HG02588 (cell line): ENCODE results near the gene SYT7.
A peak's percentile ranks its signal among the peaks of the same experiment; 100 is the strongest.
"Not testable (repeated sequence)": the region's sequence is repeated elsewhere in the genome, so short reads cannot be mapped to it uniquely, and the experiment has no call there.

Experiments used
- ATAC-seq: cut with Tn5 transposase; IDR thresholded peaks from one replicate; pipeline ENCODE4 v1.9.1; 2021; ENCODE audit warnings: mild to moderate bottlenecking, moderate library complexity; ENCODE audit not compliant: unreplicated experiment

The SYT7 gene

GRCh38 chr11:61581030-61581928, at the start of gene SYT7:
Gene SYT7 (minus strand): TSS chr11:61581076. CDS start chr11:61580820, 256 bp downstream.
- peak; percentile 74 for ATAC-seq

GRCh38 chr11:61630089-61630488, 49.2 kb upstream of the SYT7 start:
- ATAC-seq = no peak

GRCh38 chr11:61629082-61629833, 48.4 kb upstream of the SYT7 start:
- no peak for ATAC-seq

GRCh38 chr11:61628662-61628970, 47.7 kb upstream of the SYT7 start:
- ATAC-seq = no peak

GRCh38 chr11:61627850-61628661, 47.2 kb upstream of the SYT7 start:
- ATAC-seq = no peak

GRCh38 chr11:61626580-61627380, 45.9 kb upstream of the SYT7 start:
- no peak for ATAC-seq

GRCh38 chr11:61625525-61625924, 44.6 kb upstream of the SYT7 start:
- no peak for ATAC-seq

- no peak for ATAC-seq
These were observed 41.2 kb upstream of the SYT7 start for GRCh38 chr11:61621917-61622585.

- no peak for ATAC-seq
These were observed 38.8 kb upstream of the SYT7 start for GRCh38 chr11:61619471-61620226.

- ATAC-seq = no peak
These were observed 38.1 kb upstream of the SYT7 start for GRCh38 chr11:61618978-61619377.

- no peak for ATAC-seq
These were observed 36.6 kb upstream of the SYT7 start for GRCh38 chr11:61617515-61617914.

GRCh38 chr11:61616434-61616833, 35.6 kb upstream of the SYT7 start:
- ATAC-seq = no peak

GRCh38 chr11:61614782-61615181, 33.9 kb upstream of the SYT7 start:
- not testable (repeated sequence) for ATAC-seq

GRCh38 chr11:61613870-61614269, 33.0 kb upstream of the SYT7 start:
- no peak for ATAC-seq

GRCh38 chr11:61613051-61613450, 32.2 kb upstream of the SYT7 start:
- ATAC-seq = no peak

- ATAC-seq = no peak
These were observed 30.4 kb upstream of the SYT7 start for GRCh38 chr11:61611309-61611708.

- ATAC-seq = no peak
These were observed 30.0 kb upstream of the SYT7 start for GRCh38 chr11:61610905-61611304.

- no peak for ATAC-seq
These were observed 29.1 kb upstream of the SYT7 start for GRCh38 chr11:61609980-61610366.
